IMR-90 (cell line): Measurements from ENCODE around the gene KCTD2. TPM values are rescaled to one million over a fixed set of nuclear protein-coding genes. Genes with fewer than 3 reads are reported as not detected.

ENCODE experiments used
- ATAC-seq: fragments of 200-7000 bp; cut with Tn5 transposase; 2 replicates; pipeline ENCODE4 v1.9.1; 2020; ENCODE audit warnings: low read depth, mild to moderate bottlenecking, moderate library complexity
- BruUV-seq: library from RNA; stranded (reverse); fragments of 400-500 nt; replicated peaks from 2 replicates; lab custom pipeline; 2021; lab: Mats Ljungman, UMichigan
- CTCF ChIA-PET: fragments of 300-600 bp; formaldehyde crosslinking; extraction: SDS; loops from one replicate; lab custom pipeline; 2021; ENCODE audit warnings: antibody characterized with exemption; lab: Yijun Ruan, JAX
- POLR2A ChIA-PET: fragments of 300-600 bp; sonication (Branson Sonifier 250); formaldehyde crosslinking; loops from one replicate; lab custom pipeline; 2022; ENCODE audit warnings: antibody characterized with exemption; ENCODE audit not compliant: unreplicated experiment; lab: Charles Lee
- DNase-seq: peaks from one replicate; pipeline ENCODE4 v3.0.0; 2013
- H2AFZ ChIP-seq: replicated peaks from 2 replicates; pipeline ENCODE3; 2013; ENCODE audit warnings: low read length, mild to moderate bottlenecking; ENCODE audit not compliant: poor library complexity
- H2AK5ac ChIP-seq: 2 replicates; pipeline ENCODE4 v1.6.1; 2013; ENCODE audit warnings: low read depth, low read length, inconsistent platforms
- H2AK9ac ChIP-seq: replicated peaks from 2 replicates; pipeline ENCODE3; 2013; ENCODE audit warnings: mild to moderate bottlenecking, low read depth, low read length, moderate library complexity; ENCODE audit not compliant: poor library complexity
- H2BK120ac ChIP-seq: 2 replicates; pipeline ENCODE4 v1.6.1; 2013; ENCODE audit warnings: low read depth, low read length, inconsistent platforms
- H2BK15ac ChIP-seq: 3 replicates; pipeline ENCODE4 v1.6.1; 2013; ENCODE audit warnings: low read depth, low read length, inconsistent platforms
- H2BK20ac ChIP-seq: 2 replicates; pipeline ENCODE4 v1.6.1; 2013; ENCODE audit warnings: low read depth, mild to moderate bottlenecking, inconsistent platforms, low read length, moderate library complexity
- H2BK5ac ChIP-seq: 2 replicates; pipeline ENCODE4 v1.6.1; 2013; ENCODE audit warnings: mild to moderate bottlenecking, low read depth, low read length, inconsistent platforms; ENCODE audit not compliant: poor library complexity, severe bottlenecking
- H3K14ac ChIP-seq: replicated peaks from 2 replicates; pipeline ENCODE4 v1.6.1; 2013; ENCODE audit warnings: low read depth, low read length, inconsistent platforms
- H3K18ac ChIP-seq: 2 replicates; pipeline ENCODE4 v1.6.1; 2013; ENCODE audit warnings: low read depth, low read length, control low read depth
- H3K23ac ChIP-seq: 2 replicates; pipeline ENCODE4 v1.6.1; 2013; ENCODE audit warnings: low read depth, low read length, inconsistent platforms
- H3K27ac ChIP-seq: 2 replicates; pipeline ENCODE4 v1.5.1; 2013; ENCODE audit warnings: mild to moderate bottlenecking, control low read depth, low read length; ENCODE audit not compliant: insufficient read depth
- H3K27me3 ChIP-seq: 2 replicates; pipeline ENCODE4 v1.6.1; 2013; ENCODE audit warnings: low read length; ENCODE audit not compliant: control insufficient read depth, insufficient read depth
- H3K36me3 ChIP-seq: 2 replicates; pipeline ENCODE4 v1.6.1; 2013; ENCODE audit warnings: low read length, mixed read lengths; ENCODE audit not compliant: control insufficient read depth, insufficient read depth
- H3K4ac ChIP-seq: 2 replicates; pipeline ENCODE4 v1.6.1; 2013; ENCODE audit warnings: low read depth, low read length, inconsistent platforms
- H3K4me1 ChIP-seq: 2 replicates; pipeline ENCODE4 v1.6.1; 2013; ENCODE audit warnings: low read length, mixed read lengths; ENCODE audit not compliant: control insufficient read depth, insufficient read depth
- H3K4me2 ChIP-seq: 2 replicates; pipeline ENCODE4 v1.6.1; 2013; ENCODE audit warnings: low read depth, mild to moderate bottlenecking, control low read depth, low read length, moderate library complexity
- H3K4me3 ChIP-seq: 2 replicates; pipeline ENCODE4 v1.5.1; 2013; ENCODE audit warnings: low read depth, mild to moderate bottlenecking, control low read depth, low read length, moderate library complexity; ENCODE audit not compliant: insufficient read depth
- H3K56ac ChIP-seq: 2 replicates; pipeline ENCODE4 v1.6.1; 2013; ENCODE audit warnings: low read length, inconsistent platforms; ENCODE audit not compliant: insufficient read depth; ENCODE audit errors: extremely low read depth
- H3K79me1 ChIP-seq, 2 experiments: 2 replicates each; pipeline ENCODE4 v1.6.1; 2013; ENCODE audit warnings: low read length in 2 of 2, inconsistent platforms in 1 of 2, low read depth in 1 of 2
- H3K9ac ChIP-seq: 2 replicates; pipeline ENCODE4 v1.6.1; 2013; ENCODE audit warnings: low read depth, low read length, control low read depth
- H3K9me1 ChIP-seq: 2 replicates; pipeline ENCODE4 v1.6.1; 2013; ENCODE audit warnings: low read length, inconsistent platforms; ENCODE audit not compliant: insufficient read depth
- H3K9me3 ChIP-seq: 2 replicates; pipeline ENCODE4 v1.6.1; 2013; ENCODE audit warnings: low read length; ENCODE audit not compliant: control insufficient read depth, insufficient read depth
- H4K20me1 ChIP-seq: 2 replicates; pipeline ENCODE4 v1.6.1; 2013; ENCODE audit warnings: low read length, inconsistent platforms; ENCODE audit not compliant: insufficient read depth
- H4K5ac ChIP-seq: 2 replicates; pipeline ENCODE4 v1.6.1; 2013; ENCODE audit warnings: mild to moderate bottlenecking, low read depth, low read length, control low read depth
- H4K8ac ChIP-seq, 2 experiments: 2 replicates each; pipeline ENCODE4 v1.6.1; 2013; ENCODE audit warnings: low read depth in 2 of 2, low read length in 2 of 2, control low read depth in 1 of 2, inconsistent platforms in 1 of 2
- H4K91ac ChIP-seq: 2 replicates; pipeline ENCODE4 v1.6.1; 2013; ENCODE audit warnings: low read depth, low read length, inconsistent platforms; ENCODE audit not compliant: insufficient read depth
- BHLHE40 ChIP-seq: fragments of 150-350 bp; IDR thresholded peaks from 2 replicates; pipeline ENCODE4 v1.6.1; 2016; ENCODE audit warnings: mild to moderate bottlenecking, low read depth, low read length
- CEBPB ChIP-seq: IDR thresholded peaks from 2 replicates; pipeline ENCODE4 v1.6.1; 2012; ENCODE audit warnings: low read depth, low read length, improper control_type of control experiment
- CHD1 ChIP-seq: IDR thresholded peaks from 2 replicates; pipeline ENCODE4 v1.6.1; 2012; ENCODE audit warnings: low read depth, low read length, improper control_type of control experiment
- CTCF ChIP-seq: conservative IDR thresholded peaks from 2 replicates; pipeline ENCODE4 v1.5.1; 2012; ENCODE audit warnings: mild to moderate bottlenecking, low read depth, low read length, improper control_type of control experiment
- FOS ChIP-seq: fragments of 150-350 bp; IDR thresholded peaks from 2 replicates; pipeline ENCODE4 v1.6.1; 2016; ENCODE audit warnings: low read depth, low read length
- MAZ ChIP-seq: IDR thresholded peaks from 2 replicates; pipeline ENCODE4 v1.6.1; 2012; ENCODE audit warnings: low read depth, mild to moderate bottlenecking, low read length, improper control_type of control experiment, moderate library complexity, borderline replicate concordance
- MXI1 ChIP-seq: IDR thresholded peaks from 2 replicates; pipeline ENCODE4 v1.6.1; 2012; ENCODE audit warnings: low read depth, mild to moderate bottlenecking, low read length, moderate library complexity, borderline replicate concordance
- NFE2L2 ChIP-seq: fragments of 150-350 bp; IDR thresholded peaks from 2 replicates; pipeline ENCODE4 v1.6.1; 2016; ENCODE audit warnings: low read depth, mild to moderate bottlenecking, low read length
- POLR2A ChIP-seq: IDR thresholded peaks from 2 replicates; pipeline ENCODE4 v1.6.1; 2012; ENCODE audit warnings: mild to moderate bottlenecking, low read depth, low read length
- RAD21 ChIP-seq: IDR thresholded peaks from 2 replicates; pipeline ENCODE4 v1.6.1; 2012; ENCODE audit warnings: low read length, improper control_type of control experiment
- RCOR1 ChIP-seq: IDR thresholded peaks from 2 replicates; pipeline ENCODE4 v1.6.1; 2012; ENCODE audit warnings: mild to moderate bottlenecking, low read length, improper control_type of control experiment; ENCODE audit not compliant: insufficient replicate concordance
- RFX5 ChIP-seq: IDR thresholded peaks from 2 replicates; pipeline ENCODE4 v1.8.0; 2012; ENCODE audit warnings: low read depth, mild to moderate bottlenecking, low read length, moderate library complexity
- SMC3 ChIP-seq: fragments of 150-350 bp; IDR thresholded peaks from 2 replicates; pipeline ENCODE4 v1.6.1; 2016; ENCODE audit warnings: low read depth, mild to moderate bottlenecking, antibody characterized with exemption, low read length, moderate library complexity
- WGBS, 2 experiments: methylation state at CpG; one replicate each; pipeline versions ENCODE4 v1.1.5 to v1.1.7; 2013; ENCODE audit warnings: missing lambda C conversion rate in 2 of 2; ENCODE audit not compliant: insufficient read length in 1 of 2; ENCODE audit errors: extremely low coverage in 2 of 2; 5-methylcytosine and 5-hydroxymethylcytosine counted together
- dilution Hi-C: fragments of 300-500 bp; cut with HindIII; formaldehyde crosslinking; loops from one replicate; pipeline ENCODE4 v1.14.3; 2018; ENCODE audit warnings: low sequenced_read_pairs; ENCODE audit not compliant: unreplicated experiment
- in situ Hi-C: fragments of 300-500 bp; cut with MboI; formaldehyde crosslinking; loops from 3 replicates; pipeline ENCODE4 v1.14.3; 2019; ENCODE audit warnings: low sequenced_read_pairs, inconsistent platforms, mixed read lengths
- intact Hi-C: fragments of 100-400 bp; cut with micrococcal nuclease; formaldehyde crosslinking; loops from 2 replicates; pipeline ENCODE4 v1.10.0; 2022
- polyA plus RNA-seq, 3 experiments: library from polyadenylated mRNA; depleted of rRNA; stranded (reverse); fragments of >200 nt; gene quantifications; 2 replicates each; pipeline ENCODE4 v1.2.3, GENCODE V29; 2012; ENCODE audit warnings: low replicate concordance in 1 of 3
- total RNA-seq: library from RNA; depleted of rRNA; stranded (reverse); fragments of >200 nt; gene quantifications from 2 replicates; pipeline ENCODE4 v1.2.3, GENCODE V29; 2012
- TF ChIP-seq, protein P1 (sequence below): fragments of 150-350 bp; IDR thresholded peaks from 2 replicates; pipeline ENCODE4 v1.6.1; 2016; ENCODE audit warnings: low read depth, mild to moderate bottlenecking, low read length, moderate library complexity, borderline replicate concordance

KCTD2 gene
- total and polyA plus RNA-seq, 2 of the 4 experiments (the other 2 are of a cell fraction): 9.1 to 18.4 TPM

- Histone ChIP-seq H3K18ac (peak within 1 kb of the TSS; percentile 59; the same call in 1 of the 2 replicates), H3K27ac (peak within 1 kb of the TSS; percentile 48), H4K8ac (peak within 1 kb of the TSS; percentile 96 to 98), H4K91ac (peak within 1 kb of the TSS; percentile 73), H3K14ac (peak within 1 kb of the TSS; percentile 80), H3K36me3 (peaks cover 2% of the 10 kb centered on the region; the same call in 1 of the 2 replicates), H3K4ac (peak within 1 kb of the TSS; percentile 69), H4K20me1 (no peaks in the 10 kb centered on the region), H3K9me3 (no peaks in the 10 kb centered on the region), H3K4me3 (peak within 1 kb of the TSS; percentile 87), H3K79me1 (peaks cover 19 to 32% of the 10 kb centered on the region in 2 experiments), H3K9ac (peak within 1 kb of the TSS; percentile 87), H2AK5ac (peak within 1 kb of the TSS; percentile 57; the same call in 1 of the 2 replicates), H2BK20ac (no peak within 1 kb of the TSS), H3K23ac (peak within 1 kb of the TSS; percentile 76; the same call in 1 of the 2 replicates), H2BK120ac (0 out of 2 replicates have a peak within 1 kb of the TSS, but pooled peaks have one; percentile 27), H2BK15ac (no peak within 1 kb of the TSS), H4K5ac (peak within 1 kb of the TSS; percentile 76), H3K27me3 (peaks cover 2% of the 10 kb centered on the region; the same call in 1 of the 2 replicates), H3K4me2 (peak within 1 kb of the TSS; percentile 94), H2AFZ (peak within 1 kb of the TSS; percentile 91), H3K9me1 (0 out of 2 replicates have a peak, but pooled peaks cover 5% of the 10 kb centered on the region), H3K56ac (peak within 1 kb of the TSS; percentile 76; the same call in 1 of the 2 replicates), H2AK9ac (peak within 1 kb of the TSS; percentile 97), H2BK5ac (no peak within 1 kb of the TSS), H3K4me1 (0 out of 2 replicates have a peak, but pooled peaks cover 7% of the 10 kb centered on the region)
- DNase-seq (peak; percentile 77), ATAC-seq (peak; percentile 88)
- BruUV-seq: no TSS peak
- dilution Hi-C loops: no loop called here
- intact Hi-C loops: loop anchor here (5.0 kb wide), 3 partner anchors 37 to 122 kb away; partner anchors contain the start of gene CDR2L
- CTCF ChIA-PET: interaction anchor here (1.0 kb wide), 1 partner anchor 50 kb away, joined by 3 read pairs; no protein-coding TSS in a partner anchor
- WGBS, 2 experiments: 1% methylated on average over 35 of the region's 68 CpGs; no CpG with 5 or more reads in 1 of the 2 experiments
- POLR2A ChIA-PET: interaction anchor here (1.6 kb wide), 1 partner anchor 31 kb away, joined by 8 read pairs; no protein-coding TSS in a partner anchor
- in situ Hi-C loops: no loop called here
- no peak for TF ChIP-seq FOS
- TF ChIP-seq, protein P1, sequence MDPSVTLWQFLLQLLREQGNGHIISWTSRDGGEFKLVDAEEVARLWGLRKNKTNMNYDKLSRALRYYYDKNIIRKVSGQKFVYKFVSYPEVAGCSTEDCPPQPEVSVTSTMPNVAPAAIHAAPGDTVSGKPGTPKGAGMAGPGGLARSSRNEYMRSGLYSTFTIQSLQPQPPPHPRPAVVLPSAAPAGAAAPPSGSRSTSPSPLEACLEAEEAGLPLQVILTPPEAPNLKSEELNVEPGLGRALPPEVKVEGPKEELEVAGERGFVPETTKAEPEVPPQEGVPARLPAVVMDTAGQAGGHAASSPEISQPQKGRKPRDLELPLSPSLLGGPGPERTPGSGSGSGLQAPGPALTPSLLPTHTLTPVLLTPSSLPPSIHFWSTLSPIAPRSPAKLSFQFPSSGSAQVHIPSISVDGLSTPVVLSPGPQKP: no peak
- peak; percentile 89 for TF ChIP-seq RCOR1
- no peak for TF ChIP-seq BHLHE40
- no peak for TF ChIP-seq SMC3
- TF ChIP-seq CTCF: no peak
- TF ChIP-seq CEBPB: no peak
- no peak for TF ChIP-seq CHD1
- peak; percentile 2; the same call in 1 of the 2 replicates for TF ChIP-seq RAD21
- no peak for TF ChIP-seq MXI1
- peak; percentile 66; the same call in 1 of the 2 replicates for TF ChIP-seq MAZ
- no peak for TF ChIP-seq POLR2A
- no peak for TF ChIP-seq NFE2L2
- no peak for TF ChIP-seq RFX5
Observed at GRCh38 chr17:75109407-75110233, 62.6 kb downstream of the KCTD2 start, which contains the start of gene ARMC7. Gene ARMC7 (plus strand): TSS chr17:75109969. CDS start chr17:75110289, 320 bp downstream.
